AG04450 (cell line): Measurements from ENCODE around the gene ARMH2. TPM values are rescaled to one million over a fixed set of nuclear protein-coding genes. Genes with fewer than 3 reads are reported as not detected.

Experiments
- CTCF ChIA-PET: fragments of 300-600, 350-600 bp; formaldehyde crosslinking; extraction: SDS; loops from one replicate; lab custom pipeline; 2022; ENCODE audit warnings: antibody characterized with exemption, inconsistent platforms; lab: Charles Lee
- POLR2A ChIA-PET: fragments of 350-600 bp; formaldehyde crosslinking; extraction: SDS; loops from one replicate; lab custom pipeline; 2021; ENCODE audit warnings: antibody characterized with exemption, inconsistent platforms; lab: Yijun Ruan, JAX
- DNase-seq: peaks from one replicate; pipeline ENCODE4 v3.0.0-alpha.2; 2011; ENCODE audit warnings: low read depth, low spot score
- H3K27ac ChIP-seq: one replicate; pipeline ENCODE4 v1.5.1; 2012; ENCODE audit warnings: low read depth, low read length, control low read depth
- H3K27me3 ChIP-seq: one replicate; pipeline ENCODE4 v1.6.0; 2012; ENCODE audit warnings: low read length; ENCODE audit not compliant: control insufficient read depth, insufficient read depth
- H3K4me3 ChIP-seq: 2 replicates; pipeline ENCODE4 v1.5.1; 2011; ENCODE audit warnings: mild to moderate bottlenecking, low read depth, low read length, control low read depth
- H3K9me3 ChIP-seq: 2 replicates; pipeline ENCODE4 v1.5.1; 2012; ENCODE audit warnings: low read length; ENCODE audit not compliant: control insufficient read depth, insufficient read depth
- CTCF ChIP-seq: IDR thresholded peaks from 2 replicates; pipeline ENCODE4 v1.5.1; 2011; ENCODE audit warnings: low read depth, low read length, control low read depth, inconsistent platforms
- polyA plus RNA-seq: library from polyadenylated mRNA; depleted of rRNA; stranded (reverse); fragments of >200 nt; gene quantifications from 2 replicates; pipeline ENCODE4 v1.2.3, GENCODE V29; 2011

Gene ARMH2
- polyA plus RNA-seq, 1 experiment, result not detected

GRCh38 chr6:24827970-24828369, 29.3 kb upstream of the ARMH2 start:
- no peak for TF ChIP-seq CTCF
- Histone ChIP-seq H3K4me3 (no peak overlapping the region), H3K27me3 (no peaks in the 10 kb centered on the region), H3K9me3 (no peaks in the 10 kb centered on the region), H3K27ac (no peak overlapping the region)
- no peak for DNase-seq
- ChIA-PET CTCF (no interaction called here), POLR2A (no interaction called here)

- ChIA-PET POLR2A (no interaction called here), CTCF (no interaction called here)
- Histone ChIP-seq H3K9me3 (no peaks in the 10 kb centered on the region), H3K4me3 (no peak overlapping the region), H3K27me3 (no peaks in the 10 kb centered on the region), H3K27ac (no peak overlapping the region)
- TF ChIP-seq CTCF, result no peak
- DNase-seq, result no peak
These were observed 28.4 kb upstream of the ARMH2 start for GRCh38 chr6:24827162-24827561.

GRCh38 chr6:24825130-24825630, 26.5 kb upstream of the ARMH2 start:
- POLR2A ChIA-PET, result no interaction called here
- no peak for TF ChIP-seq CTCF
- H3K9me3 ChIP-seq, result no peaks in the 10 kb centered on the region
- no peak overlapping the region for H3K27ac ChIP-seq
- DNase-seq, result no peak
- no peaks in the 10 kb centered on the region for H3K27me3 ChIP-seq
- no peak overlapping the region for H3K4me3 ChIP-seq
- CTCF ChIA-PET, result no interaction called here

GRCh38 chr6:24824142-24824938, 25.6 kb upstream of the ARMH2 start:
- POLR2A ChIA-PET, result no interaction called here
- no peak for DNase-seq
- CTCF ChIA-PET, result interaction anchor here (0.8 kb wide), 1 partner anchor 57 kb away, joined by 3 read pairs; no protein-coding TSS in a partner anchor
- Histone ChIP-seq H3K27me3 (no peaks in the 10 kb centered on the region), H3K27ac (no peak overlapping the region), H3K9me3 (no peaks in the 10 kb centered on the region), H3K4me3 (no peak overlapping the region)
- no peak for TF ChIP-seq CTCF

GRCh38 chr6:24823185-24823584, 24.5 kb upstream of the ARMH2 start:
- DNase-seq, result no peak
- no peaks in the 10 kb centered on the region for H3K9me3 ChIP-seq
- H3K27me3 ChIP-seq, result no peaks in the 10 kb centered on the region
- H3K4me3 ChIP-seq, result no peak overlapping the region
- no peak for TF ChIP-seq CTCF
- ChIA-PET POLR2A (no interaction called here), CTCF (no interaction called here)
- no peak overlapping the region for H3K27ac ChIP-seq
